ENCODE data around the gene GGTLC1. TPM values are rescaled to one million over a fixed set of nuclear protein-coding genes. Genes with fewer than 3 reads are reported as not detected.
"Not testable (repeated sequence)": the region's sequence is repeated elsewhere in the genome, so short reads cannot be mapped to it uniquely, and the experiment has no call there.

Gene GGTLC1
- total RNA-seq, 4 donors from 2014 or later: not detected

DNA sequence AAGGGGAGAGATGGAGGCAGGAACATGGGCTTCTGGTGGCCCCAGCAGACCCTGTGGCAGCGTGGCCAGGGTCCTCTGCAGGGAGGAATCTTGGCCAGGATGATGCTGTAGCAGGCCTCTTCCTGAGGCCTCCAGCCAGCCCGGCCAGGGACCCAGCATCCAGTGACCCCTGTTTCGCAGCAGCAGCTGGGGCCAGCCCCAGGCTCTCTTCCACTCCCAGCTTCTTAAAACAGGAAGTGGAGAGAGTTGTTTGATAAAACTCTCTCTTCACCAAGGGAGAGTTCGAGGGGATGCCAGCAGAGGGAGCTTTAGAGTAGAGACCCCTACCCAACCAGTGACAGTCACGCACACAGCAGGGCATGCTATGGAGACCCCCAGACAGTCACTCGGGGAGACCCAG, 10.1 kb downstream of the GGTLC1 start:
- not testable (repeated sequence) for DNase-seq (ENCODE audit: low spot score); ATAC-seq (ENCODE audit: low FRiP score)

DNA sequence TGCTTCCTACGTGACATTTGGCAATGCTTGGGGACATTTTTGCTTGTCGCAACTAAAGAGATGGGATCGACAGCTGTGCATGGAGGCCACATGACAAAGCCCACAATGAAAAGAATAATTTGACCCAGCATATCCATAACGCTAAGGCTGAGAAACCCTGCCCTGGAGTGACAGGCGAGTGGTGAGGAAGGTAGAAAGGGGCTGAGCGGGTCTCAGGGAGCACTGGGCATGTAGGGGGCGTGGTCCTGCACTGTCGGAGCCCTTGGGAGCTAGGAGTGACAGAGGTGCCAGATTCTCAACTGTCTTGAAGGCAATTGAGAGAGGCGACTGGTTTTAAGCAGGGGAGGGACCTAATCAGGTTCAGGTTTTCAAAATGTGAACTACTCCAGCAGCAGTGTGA, 13.6 kb downstream of the GGTLC1 start:
- ATAC-seq (ENCODE audit: low FRiP score): no peak
- TF ChIP-seq, protein P1, sequence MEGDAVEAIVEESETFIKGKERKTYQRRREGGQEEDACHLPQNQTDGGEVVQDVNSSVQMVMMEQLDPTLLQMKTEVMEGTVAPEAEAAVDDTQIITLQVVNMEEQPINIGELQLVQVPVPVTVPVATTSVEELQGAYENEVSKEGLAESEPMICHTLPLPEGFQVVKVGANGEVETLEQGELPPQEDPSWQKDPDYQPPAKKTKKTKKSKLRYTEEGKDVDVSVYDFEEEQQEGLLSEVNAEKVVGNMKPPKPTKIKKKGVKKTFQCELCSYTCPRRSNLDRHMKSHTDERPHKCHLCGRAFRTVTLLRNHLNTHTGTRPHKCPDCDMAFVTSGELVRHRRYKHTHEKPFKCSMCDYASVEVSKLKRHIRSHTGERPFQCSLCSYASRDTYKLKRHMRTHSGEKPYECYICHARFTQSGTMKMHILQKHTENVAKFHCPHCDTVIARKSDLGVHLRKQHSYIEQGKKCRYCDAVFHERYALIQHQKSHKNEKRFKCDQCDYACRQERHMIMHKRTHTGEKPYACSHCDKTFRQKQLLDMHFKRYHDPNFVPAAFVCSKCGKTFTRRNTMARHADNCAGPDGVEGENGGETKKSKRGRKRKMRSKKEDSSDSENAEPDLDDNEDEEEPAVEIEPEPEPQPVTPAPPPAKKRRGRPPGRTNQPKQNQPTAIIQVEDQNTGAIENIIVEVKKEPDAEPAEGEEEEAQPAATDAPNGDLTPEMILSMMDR (IDR thresholded peaks at IDR 0.05): no peak
- DNase-seq (ENCODE audit: low spot score): no peak

DNA sequence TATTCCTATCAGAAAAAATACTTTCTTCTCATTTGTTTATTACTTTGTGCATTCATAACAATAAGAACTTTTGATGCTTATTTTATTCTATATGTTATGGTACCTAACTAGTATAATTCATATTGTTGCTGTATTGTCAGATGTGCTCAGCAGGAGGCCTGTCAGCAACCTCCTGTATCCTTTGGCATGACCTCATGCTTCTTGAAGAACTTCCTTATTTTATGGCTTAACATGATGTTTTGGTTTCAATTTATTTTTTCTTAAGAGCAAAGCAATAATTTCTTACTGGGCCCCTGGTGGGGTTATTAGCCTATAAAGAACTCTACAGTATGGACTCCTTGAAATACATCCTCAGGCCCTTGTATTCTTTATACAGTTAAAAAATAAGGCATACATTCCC, 17.3 kb downstream of the GGTLC1 start:
- DNase-seq (ENCODE audit: low spot score) (no peak), ATAC-seq (ENCODE audit: low FRiP score) (no peak)
- TF ChIP-seq, protein P1 (IDR thresholded peaks at IDR 0.05): no peak

DNA sequence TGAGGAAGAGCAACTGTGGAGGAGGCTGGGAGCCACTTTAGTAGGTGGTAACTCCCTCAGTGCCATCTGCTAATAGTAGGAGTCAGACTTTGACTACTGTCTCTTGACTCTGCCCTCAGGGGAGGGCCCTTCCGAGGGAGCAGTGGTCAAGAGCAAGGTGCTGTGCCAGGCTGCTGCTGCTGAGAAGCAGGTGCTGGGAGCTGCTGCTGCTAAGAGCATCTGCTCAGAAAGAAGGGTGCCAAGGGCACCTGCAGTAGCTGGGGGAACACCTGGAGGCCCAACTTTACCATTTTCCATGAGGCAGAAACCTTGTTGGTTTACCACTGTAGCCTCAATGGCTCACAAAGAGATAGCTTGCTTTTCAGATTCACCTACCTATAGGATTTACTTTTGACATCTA, 18.5 kb downstream of the GGTLC1 start:
- no peak for DNase-seq (ENCODE audit: low spot score)
- ATAC-seq (ENCODE audit: low FRiP score): no peak
- TF ChIP-seq, protein P1 (IDR thresholded peaks at IDR 0.05): no peak

DNA sequence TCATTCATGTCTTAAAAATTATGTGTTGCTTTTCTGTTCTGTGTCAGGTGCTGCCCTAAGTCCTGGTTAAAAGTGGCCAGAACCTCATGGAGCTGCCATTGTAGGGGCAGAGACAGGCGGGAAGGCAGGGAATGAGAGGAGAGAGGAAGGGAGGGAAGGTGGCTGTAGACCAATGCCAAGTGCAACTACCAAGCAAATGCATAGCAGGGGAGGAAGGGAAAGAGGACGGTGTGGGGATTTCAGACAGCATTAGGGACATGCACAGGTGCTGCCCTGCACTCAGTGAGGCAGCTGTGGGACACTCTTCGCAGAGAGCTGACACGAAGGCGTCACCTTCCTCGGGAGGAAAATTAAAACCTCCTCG, 21.0 kb downstream of the GGTLC1 start:
- TF ChIP-seq, protein P1 (IDR thresholded peaks at IDR 0.05): no peak
- DNase-seq (ENCODE audit: low spot score) (no peak), ATAC-seq (ENCODE audit: low FRiP score) (no peak)

DNA sequence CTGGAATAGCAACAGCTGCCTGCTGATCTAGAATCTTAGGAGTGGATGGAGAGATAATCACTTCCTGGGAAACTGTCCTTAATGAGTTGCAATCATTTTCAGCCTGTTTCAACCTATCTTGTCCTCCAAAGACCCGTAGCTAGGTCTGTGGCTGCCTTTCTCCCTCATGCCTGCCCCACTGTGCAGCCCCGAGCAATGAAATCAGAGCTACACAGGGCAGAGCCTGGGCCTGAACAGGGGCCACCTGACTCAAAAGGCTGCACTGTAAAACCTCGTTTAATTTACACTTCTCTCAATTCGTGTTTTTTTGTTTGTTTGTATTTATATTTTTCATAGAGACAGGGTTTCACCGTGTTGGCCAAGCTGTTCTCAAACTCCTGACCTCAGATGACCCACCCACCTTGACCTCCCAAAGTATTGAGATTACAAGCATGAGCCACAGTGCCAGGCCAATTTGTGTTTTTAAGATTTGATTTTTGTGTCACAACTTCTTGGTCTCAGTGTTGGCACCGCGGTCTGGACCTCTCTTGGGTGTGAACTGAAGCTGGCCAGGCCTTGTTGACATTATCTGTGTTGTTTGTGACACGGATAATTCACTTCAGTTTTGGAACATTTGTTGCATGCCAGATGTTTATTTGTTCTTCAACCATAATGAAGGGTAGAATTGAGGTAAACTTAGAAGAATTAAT, 21.5 kb downstream of the GGTLC1 start:
- DNase-seq (ENCODE audit: low spot score) (no peak), ATAC-seq (ENCODE audit: low FRiP score) (no peak)
- TF ChIP-seq, protein P1 (IDR thresholded peaks at IDR 0.05): no peak

DNA sequence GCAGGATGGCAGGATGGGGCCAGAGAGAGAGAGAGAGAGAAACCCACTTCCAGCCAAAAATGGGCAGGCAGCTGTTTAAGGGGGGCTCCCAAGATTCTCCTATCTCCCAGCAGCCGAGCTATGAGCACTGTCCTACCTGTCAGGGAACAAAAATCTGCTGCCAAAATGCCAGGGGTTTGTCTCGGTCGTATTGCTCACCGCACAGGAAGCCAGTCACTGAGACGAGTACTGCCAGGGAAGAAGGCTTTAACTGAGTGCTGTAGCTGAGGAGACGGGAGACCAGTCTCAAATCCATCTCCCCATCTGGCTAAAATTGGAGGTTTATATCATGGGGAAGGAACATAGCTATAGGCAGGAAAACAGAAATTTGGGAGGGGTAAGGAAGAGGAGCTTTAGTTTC, 22.3 kb downstream of the GGTLC1 start:
- DNase-seq (ENCODE audit: low spot score): no peak
- ATAC-seq (ENCODE audit: low FRiP score): no peak
- TF ChIP-seq, protein P1 (IDR thresholded peaks at IDR 0.05): no peak

Measured in omental fat pad (tissue), 4 donors.